ENCODE measurements around the gene SCN9A.

- no peak for TF ChIP-seq POLR2A (IDR thresholded peaks at IDR 0.05)
- no peak for TF ChIP-seq CTCF (IDR thresholded peaks at IDR 0.05)
Measured at GRCh38 chr2:166173263-166173662, 202.5 kb downstream of the SCN9A start.

Measured in lower leg skin (tissue), 3 donors.